ENCODE results near the gene TRAPPC13. TPM values are rescaled to one million over a fixed set of nuclear protein-coding genes. Genes with fewer than 3 reads are reported as not detected.

The TRAPPC13 gene
- total and polyA plus RNA-seq, 2 of the 13 experiments (the other 11 are each of a cell fraction or from before 2014, with no cell fraction given) = 8.4 to 19.6 TPM

DNA sequence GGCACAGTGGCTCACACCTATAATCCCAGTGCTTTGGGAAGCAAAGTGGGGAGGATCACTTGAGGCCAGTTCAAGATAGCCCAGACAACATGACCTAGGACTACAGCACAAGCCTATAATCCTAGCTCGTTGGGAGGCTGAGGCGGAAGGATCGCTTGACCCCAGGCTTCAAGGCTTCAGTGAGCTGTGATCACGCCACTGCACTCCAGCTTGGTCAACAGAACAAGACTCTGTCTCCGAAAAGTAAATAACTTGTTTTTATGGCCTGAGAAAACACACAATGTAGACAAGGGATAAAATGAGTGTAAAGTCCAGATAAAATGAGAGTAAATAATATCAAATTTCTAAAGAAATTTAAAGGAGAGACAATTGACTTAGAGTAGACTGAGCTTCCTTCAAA is 26.3 kb downstream of the TRAPPC13 start (continued):
- TF ChIP-seq, protein P1, sequence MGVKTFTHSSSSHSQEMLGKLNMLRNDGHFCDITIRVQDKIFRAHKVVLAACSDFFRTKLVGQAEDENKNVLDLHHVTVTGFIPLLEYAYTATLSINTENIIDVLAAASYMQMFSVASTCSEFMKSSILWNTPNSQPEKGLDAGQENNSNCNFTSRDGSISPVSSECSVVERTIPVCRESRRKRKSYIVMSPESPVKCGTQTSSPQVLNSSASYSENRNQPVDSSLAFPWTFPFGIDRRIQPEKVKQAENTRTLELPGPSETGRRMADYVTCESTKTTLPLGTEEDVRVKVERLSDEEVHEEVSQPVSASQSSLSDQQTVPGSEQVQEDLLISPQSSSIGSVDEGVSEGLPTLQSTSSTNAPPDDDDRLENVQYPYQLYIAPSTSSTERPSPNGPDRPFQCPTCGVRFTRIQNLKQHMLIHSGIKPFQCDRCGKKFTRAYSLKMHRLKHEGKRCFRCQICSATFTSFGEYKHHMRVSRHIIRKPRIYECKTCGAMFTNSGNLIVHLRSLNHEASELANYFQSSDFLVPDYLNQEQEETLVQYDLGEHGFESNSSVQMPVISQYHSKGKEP (CRISPR knock-in tag; IDR thresholded peaks at IDR 0.05) = no peak
- TF ChIP-seq, protein P2, sequence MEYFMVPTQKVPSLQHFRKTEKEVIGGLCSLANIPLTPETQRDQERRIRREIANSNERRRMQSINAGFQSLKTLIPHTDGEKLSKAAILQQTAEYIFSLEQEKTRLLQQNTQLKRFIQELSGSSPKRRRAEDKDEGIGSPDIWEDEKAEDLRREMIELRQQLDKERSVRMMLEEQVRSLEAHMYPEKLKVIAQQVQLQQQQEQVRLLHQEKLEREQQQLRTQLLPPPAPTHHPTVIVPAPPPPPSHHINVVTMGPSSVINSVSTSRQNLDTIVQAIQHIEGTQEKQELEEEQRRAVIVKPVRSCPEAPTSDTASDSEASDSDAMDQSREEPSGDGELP (IDR thresholded peaks at IDR 0.05; ENCODE audit: borderline replicate concordance, low read depth) = no peak
- TF ChIP-seq ZSCAN9 (CRISPR knock-in tag; IDR thresholded peaks at IDR 0.05; ENCODE audit: borderline replicate concordance) (no peak; the same call in 1 of the 2 replicates), SMC3 (IDR thresholded peaks at IDR 0.05; ENCODE audit: low read length) (no peak), MXI1 (IDR thresholded peaks at IDR 0.05; ENCODE audit: borderline replicate concordance, low read depth, low read length) (no peak), FOXC1 (CRISPR knock-in tag; IDR thresholded peaks at IDR 0.05; ENCODE audit: borderline replicate concordance) (no peak), ZNF446 (CRISPR knock-in tag; IDR thresholded peaks at IDR 0.05) (no peak), ZNF737 (CRISPR knock-in tag; IDR thresholded peaks at IDR 0.05; ENCODE audit: borderline replicate concordance) (no peak), ZNF629 (CRISPR knock-in tag; conservative IDR thresholded peaks at IDR 0.05) (no peak), KLF11 (CRISPR knock-in tag; IDR thresholded peaks at IDR 0.05) (no peak), DPF2 (CRISPR knock-in tag; IDR thresholded peaks at IDR 0.05; ENCODE audit: borderline replicate concordance, low read depth) (peak; percentile 74), NFYC (CRISPR knock-in tag; IDR thresholded peaks at IDR 0.05) (no peak), NAIF1 (CRISPR knock-in tag; IDR thresholded peaks at IDR 0.05; ENCODE audit: borderline replicate concordance) (no peak), SRF (IDR thresholded peaks at IDR 0.05; ENCODE audit: low read depth, low read length) (no peak), SALL1 (CRISPR knock-in tag; IDR thresholded peaks at IDR 0.05) (peak; percentile 98), PTBP1 (IDR thresholded peaks at IDR 0.05; ENCODE audit: low read depth, low read length, poor library complexity, severe bottlenecking) (no peak), ZNF350 (CRISPR knock-in tag; IDR thresholded peaks at IDR 0.05; ENCODE audit: borderline replicate concordance, low read depth) (0 out of 2 replicates have a peak, but pooled peaks have one; percentile 34), ZNF367 (CRISPR knock-in tag; IDR thresholded peaks at IDR 0.05; ENCODE audit: borderline replicate concordance) (no peak)
- TF ChIP-seq, protein P3, sequence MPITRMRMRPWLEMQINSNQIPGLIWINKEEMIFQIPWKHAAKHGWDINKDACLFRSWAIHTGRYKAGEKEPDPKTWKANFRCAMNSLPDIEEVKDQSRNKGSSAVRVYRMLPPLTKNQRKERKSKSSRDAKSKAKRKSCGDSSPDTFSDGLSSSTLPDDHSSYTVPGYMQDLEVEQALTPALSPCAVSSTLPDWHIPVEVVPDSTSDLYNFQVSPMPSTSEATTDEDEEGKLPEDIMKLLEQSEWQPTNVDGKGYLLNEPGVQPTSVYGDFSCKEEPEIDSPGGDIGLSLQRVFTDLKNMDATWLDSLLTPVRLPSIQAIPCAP (CRISPR knock-in tag; IDR thresholded peaks at IDR 0.05; ENCODE audit: low read depth) = no peak
- TF ChIP-seq, protein P4, sequence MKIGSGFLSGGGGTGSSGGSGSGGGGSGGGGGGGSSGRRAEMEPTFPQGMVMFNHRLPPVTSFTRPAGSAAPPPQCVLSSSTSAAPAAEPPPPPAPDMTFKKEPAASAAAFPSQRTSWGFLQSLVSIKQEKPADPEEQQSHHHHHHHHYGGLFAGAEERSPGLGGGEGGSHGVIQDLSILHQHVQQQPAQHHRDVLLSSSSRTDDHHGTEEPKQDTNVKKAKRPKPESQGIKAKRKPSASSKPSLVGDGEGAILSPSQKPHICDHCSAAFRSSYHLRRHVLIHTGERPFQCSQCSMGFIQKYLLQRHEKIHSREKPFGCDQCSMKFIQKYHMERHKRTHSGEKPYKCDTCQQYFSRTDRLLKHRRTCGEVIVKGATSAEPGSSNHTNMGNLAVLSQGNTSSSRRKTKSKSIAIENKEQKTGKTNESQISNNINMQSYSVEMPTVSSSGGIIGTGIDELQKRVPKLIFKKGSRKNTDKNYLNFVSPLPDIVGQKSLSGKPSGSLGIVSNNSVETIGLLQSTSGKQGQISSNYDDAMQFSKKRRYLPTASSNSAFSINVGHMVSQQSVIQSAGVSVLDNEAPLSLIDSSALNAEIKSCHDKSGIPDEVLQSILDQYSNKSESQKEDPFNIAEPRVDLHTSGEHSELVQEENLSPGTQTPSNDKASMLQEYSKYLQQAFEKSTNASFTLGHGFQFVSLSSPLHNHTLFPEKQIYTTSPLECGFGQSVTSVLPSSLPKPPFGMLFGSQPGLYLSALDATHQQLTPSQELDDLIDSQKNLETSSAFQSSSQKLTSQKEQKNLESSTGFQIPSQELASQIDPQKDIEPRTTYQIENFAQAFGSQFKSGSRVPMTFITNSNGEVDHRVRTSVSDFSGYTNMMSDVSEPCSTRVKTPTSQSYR (CRISPR knock-in tag; IDR thresholded peaks at IDR 0.05; ENCODE audit: borderline replicate concordance) = no peak
- TF ChIP-seq, protein P5, sequence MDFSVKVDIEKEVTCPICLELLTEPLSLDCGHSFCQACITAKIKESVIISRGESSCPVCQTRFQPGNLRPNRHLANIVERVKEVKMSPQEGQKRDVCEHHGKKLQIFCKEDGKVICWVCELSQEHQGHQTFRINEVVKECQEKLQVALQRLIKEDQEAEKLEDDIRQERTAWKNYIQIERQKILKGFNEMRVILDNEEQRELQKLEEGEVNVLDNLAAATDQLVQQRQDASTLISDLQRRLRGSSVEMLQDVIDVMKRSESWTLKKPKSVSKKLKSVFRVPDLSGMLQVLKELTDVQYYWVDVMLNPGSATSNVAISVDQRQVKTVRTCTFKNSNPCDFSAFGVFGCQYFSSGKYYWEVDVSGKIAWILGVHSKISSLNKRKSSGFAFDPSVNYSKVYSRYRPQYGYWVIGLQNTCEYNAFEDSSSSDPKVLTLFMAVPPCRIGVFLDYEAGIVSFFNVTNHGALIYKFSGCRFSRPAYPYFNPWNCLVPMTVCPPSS (IDR thresholded peaks at IDR 0.05) = no peak
- TF ChIP-seq, protein P6, sequence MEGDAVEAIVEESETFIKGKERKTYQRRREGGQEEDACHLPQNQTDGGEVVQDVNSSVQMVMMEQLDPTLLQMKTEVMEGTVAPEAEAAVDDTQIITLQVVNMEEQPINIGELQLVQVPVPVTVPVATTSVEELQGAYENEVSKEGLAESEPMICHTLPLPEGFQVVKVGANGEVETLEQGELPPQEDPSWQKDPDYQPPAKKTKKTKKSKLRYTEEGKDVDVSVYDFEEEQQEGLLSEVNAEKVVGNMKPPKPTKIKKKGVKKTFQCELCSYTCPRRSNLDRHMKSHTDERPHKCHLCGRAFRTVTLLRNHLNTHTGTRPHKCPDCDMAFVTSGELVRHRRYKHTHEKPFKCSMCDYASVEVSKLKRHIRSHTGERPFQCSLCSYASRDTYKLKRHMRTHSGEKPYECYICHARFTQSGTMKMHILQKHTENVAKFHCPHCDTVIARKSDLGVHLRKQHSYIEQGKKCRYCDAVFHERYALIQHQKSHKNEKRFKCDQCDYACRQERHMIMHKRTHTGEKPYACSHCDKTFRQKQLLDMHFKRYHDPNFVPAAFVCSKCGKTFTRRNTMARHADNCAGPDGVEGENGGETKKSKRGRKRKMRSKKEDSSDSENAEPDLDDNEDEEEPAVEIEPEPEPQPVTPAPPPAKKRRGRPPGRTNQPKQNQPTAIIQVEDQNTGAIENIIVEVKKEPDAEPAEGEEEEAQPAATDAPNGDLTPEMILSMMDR (CRISPR knock-in tag; IDR thresholded peaks at IDR 0.05) = no peak
